ENCODE results near the gene EMILIN2.
"Not testable (repeated sequence)": the region's sequence is repeated elsewhere in the genome, so short reads cannot be mapped to it uniquely, and the experiment has no call there.

Gene EMILIN2

GRCh38 chr18:2910751-2911425 lies 64.1 kb downstream of the EMILIN2 start:
- in situ Hi-C loops (cut with HindIII; ENCODE audit: low pct_unique_long_range_greater_than_20kb, low sequenced_read_pairs): no loop called here
- DNase-seq (ENCODE audit: low read depth in 1 of 2, low spot score in 1 of 2): no peak
- no peak for TF ChIP-seq JUND (IDR thresholded peaks at IDR 0.05; ENCODE audit: low read depth)

- no peak for TF ChIP-seq JUND (IDR thresholded peaks at IDR 0.05; ENCODE audit: low read depth)
- in situ Hi-C loops (cut with HindIII; ENCODE audit: low pct_unique_long_range_greater_than_20kb, low sequenced_read_pairs): no loop called here
- no peak for DNase-seq (ENCODE audit: low read depth in 1 of 2, low spot score in 1 of 2)
Observed at GRCh38 chr18:2911533-2911932, 64.7 kb downstream of the EMILIN2 start.

GRCh38 chr18:2912357-2913299 lies 65.8 kb downstream of the EMILIN2 start:
- in situ Hi-C loops (cut with HindIII; ENCODE audit: low pct_unique_long_range_greater_than_20kb, low sequenced_read_pairs): no loop called here
- no peak for DNase-seq (ENCODE audit: low read depth in 1 of 2, low spot score in 1 of 2)
- TF ChIP-seq JUND (IDR thresholded peaks at IDR 0.05; ENCODE audit: low read depth): no peak

- in situ Hi-C loops (cut with HindIII; ENCODE audit: low pct_unique_long_range_greater_than_20kb, low sequenced_read_pairs): no loop called here
- no peak for TF ChIP-seq JUND (IDR thresholded peaks at IDR 0.05; ENCODE audit: low read depth)
- DNase-seq (ENCODE audit: low read depth in 1 of 2, low spot score in 1 of 2): no peak
Observed at GRCh38 chr18:2913398-2914005, 66.7 kb downstream of the EMILIN2 start.

- DNase-seq (ENCODE audit: low read depth in 1 of 2, low spot score in 1 of 2): no peak
- in situ Hi-C loops (cut with HindIII; ENCODE audit: low pct_unique_long_range_greater_than_20kb, low sequenced_read_pairs): no loop called here
- TF ChIP-seq JUND (IDR thresholded peaks at IDR 0.05; ENCODE audit: low read depth): no peak
Observed at GRCh38 chr18:2914185-2914880, 67.5 kb downstream of the EMILIN2 start.

GRCh38 chr18:2914881-2915240 lies 68.1 kb downstream of the EMILIN2 start:
- no peak for DNase-seq (ENCODE audit: low read depth in 1 of 2, low spot score in 1 of 2)
- in situ Hi-C loops (cut with HindIII; ENCODE audit: low pct_unique_long_range_greater_than_20kb, low sequenced_read_pairs): no loop called here
- no peak for TF ChIP-seq JUND (IDR thresholded peaks at IDR 0.05; ENCODE audit: low read depth)

GRCh38 chr18:2915486-2915885 lies 68.7 kb downstream of the EMILIN2 start:
- in situ Hi-C loops (cut with HindIII; ENCODE audit: low pct_unique_long_range_greater_than_20kb, low sequenced_read_pairs); DNase-seq (ENCODE audit: low read depth in 1 of 2, low spot score in 1 of 2): not testable (repeated sequence)

GRCh38 chr18:2916184-2916583 lies 69.4 kb downstream of the EMILIN2 start:
- no peak for TF ChIP-seq JUND (IDR thresholded peaks at IDR 0.05; ENCODE audit: low read depth)
- DNase-seq (ENCODE audit: low read depth in 1 of 2, low spot score in 1 of 2): no peak
- in situ Hi-C loops (cut with HindIII; ENCODE audit: low pct_unique_long_range_greater_than_20kb, low sequenced_read_pairs): no loop called here

- in situ Hi-C loops (cut with HindIII; ENCODE audit: low pct_unique_long_range_greater_than_20kb, low sequenced_read_pairs): no loop called here
Observed at GRCh38 chr18:2917259-2918047, 70.6 kb downstream of the EMILIN2 start.

GRCh38 chr18:2918761-2919550 lies 72.2 kb downstream of the EMILIN2 start:
- in situ Hi-C loops (cut with HindIII; ENCODE audit: low pct_unique_long_range_greater_than_20kb, low sequenced_read_pairs): no loop called here
- no peak for TF ChIP-seq JUND (IDR thresholded peaks at IDR 0.05; ENCODE audit: low read depth)
- DNase-seq (ENCODE audit: low read depth in 1 of 2, low spot score in 1 of 2): no peak

More at GRCh38 chr18:2917259-2918047, 70.6 kb downstream of the EMILIN2 start:
- TF ChIP-seq JUND (IDR thresholded peaks at IDR 0.05; ENCODE audit: low read depth): no peak
- DNase-seq (ENCODE audit: low read depth in 1 of 2, low spot score in 1 of 2): no peak

GRCh38 chr18:2919600-2919999 lies 72.8 kb downstream of the EMILIN2 start:
- in situ Hi-C loops (cut with HindIII; ENCODE audit: low pct_unique_long_range_greater_than_20kb, low sequenced_read_pairs): no loop called here

More at GRCh38 chr18:2919600-2919999, 72.8 kb downstream of the EMILIN2 start:
- no peak for TF ChIP-seq JUND (IDR thresholded peaks at IDR 0.05; ENCODE audit: low read depth)
- DNase-seq (ENCODE audit: low read depth in 1 of 2, low spot score in 1 of 2): no peak

Measured in T47D (cell line).